ENCODE data around the gene RTRAF. TPM values are rescaled to one million over a fixed set of nuclear protein-coding genes. Genes with fewer than 3 reads are reported as not detected.

Gene RTRAF
- total RNA-seq, 3 donors from 2014 or later, result 252 to 270 (median 270) TPM

- Mint-ChIP-seq H3K9me3 (no peaks in the 10 kb centered on the region), H3K36me3 (ENCODE audit: insufficient read depth) (peaks cover 67% of the 10 kb centered on the region), H3K27me3 (ENCODE audit: low read depth) (no peaks in the 10 kb centered on the region)
Measured at GRCh38 chr14:52003324-52003723, 14.0 kb downstream of the RTRAF start.

GRCh38 chr14:52005625-52006024 is 16.3 kb downstream of the RTRAF start:
- ATAC-seq, result no peak
- Mint-ChIP-seq H3K4me3 (no peak overlapping the region), H3K36me3 (ENCODE audit: insufficient read depth) (peaks cover 66% of the 10 kb centered on the region), H3K4me1 (ENCODE audit: low read depth) (no peaks in the 10 kb centered on the region), H3K27me3 (ENCODE audit: low read depth) (no peaks in the 10 kb centered on the region), H3K9me3 (no peaks in the 10 kb centered on the region)
- DNase-seq, result no peak

More at GRCh38 chr14:52003324-52003723, 14.0 kb downstream of the RTRAF start:
- Mint-ChIP-seq H3K4me1 (ENCODE audit: low read depth) (no peaks in the 10 kb centered on the region), H3K4me3 (no peak overlapping the region)
- ATAC-seq (no peak), DNase-seq (no peak)

DNA sequence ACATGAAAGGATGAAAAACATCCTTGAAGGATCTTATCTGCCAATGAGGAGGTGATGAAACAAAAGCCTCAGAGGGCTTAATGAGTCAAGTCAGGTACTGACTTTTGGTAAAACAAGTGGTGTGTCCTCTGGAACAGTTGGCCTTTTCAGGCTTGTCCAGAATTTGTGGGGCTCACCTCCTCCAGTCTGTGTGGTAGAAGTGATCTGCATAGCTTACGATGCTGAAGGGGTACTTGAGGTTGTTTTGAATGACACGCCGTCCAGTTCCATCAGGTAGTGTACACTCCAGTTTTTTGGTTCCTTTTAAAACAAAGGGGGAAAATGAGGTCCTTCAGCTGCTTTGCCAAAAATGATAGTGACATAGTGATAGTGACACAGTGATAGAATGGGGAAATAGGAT is 17.0 kb downstream of the RTRAF start:
- H3K9me3 Mint-ChIP-seq, result no peaks in the 10 kb centered on the region
- H3K4me3 Mint-ChIP-seq, result no peak overlapping the region
- peaks cover 70% of the 10 kb centered on the region for H3K36me3 Mint-ChIP-seq (ENCODE audit: insufficient read depth)
- H3K4me1 Mint-ChIP-seq (ENCODE audit: low read depth), result no peaks in the 10 kb centered on the region
- H3K27me3 Mint-ChIP-seq (ENCODE audit: low read depth), result no peaks in the 10 kb centered on the region
- ATAC-seq (no peak), DNase-seq (no peak)

DNA sequence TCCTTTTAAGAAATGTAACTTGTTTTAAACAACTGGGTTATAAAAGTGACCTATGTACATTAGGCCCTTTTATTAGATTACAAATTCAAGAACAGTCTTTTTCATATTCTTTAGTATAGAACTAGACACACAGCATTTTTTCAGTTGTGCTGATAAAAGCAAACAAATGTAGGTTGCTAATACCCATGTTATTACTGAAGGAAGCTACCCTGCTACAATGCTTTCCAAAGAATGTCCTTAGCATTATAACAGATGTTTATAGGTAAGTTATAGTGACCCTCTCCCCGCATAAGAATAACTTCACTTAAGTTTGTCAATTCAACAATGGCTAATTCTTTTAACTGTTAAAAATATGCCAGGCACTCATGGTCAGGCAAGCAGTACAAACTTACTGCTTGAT is 17.9 kb downstream of the RTRAF start:
- Mint-ChIP-seq H3K36me3 (ENCODE audit: insufficient read depth) (peaks cover 66% of the 10 kb centered on the region), H3K4me1 (ENCODE audit: low read depth) (no peaks in the 10 kb centered on the region), H3K27me3 (ENCODE audit: low read depth) (no peaks in the 10 kb centered on the region), H3K9me3 (no peaks in the 10 kb centered on the region), H3K4me3 (no peak overlapping the region)
- no peak for DNase-seq
- no peak for ATAC-seq

GRCh38 chr14:52007637-52008036 is 18.3 kb downstream of the RTRAF start:
- no peaks in the 10 kb centered on the region for H3K9me3 Mint-ChIP-seq
- ATAC-seq (no peak), DNase-seq (no peak)
- H3K4me1 Mint-ChIP-seq (ENCODE audit: low read depth), result no peaks in the 10 kb centered on the region
- no peak overlapping the region for H3K4me3 Mint-ChIP-seq
- H3K27me3 Mint-ChIP-seq (ENCODE audit: low read depth), result no peaks in the 10 kb centered on the region
- H3K36me3 Mint-ChIP-seq (ENCODE audit: insufficient read depth), result peaks cover 61% of the 10 kb centered on the region

GRCh38 chr14:52008136-52008535 is 18.8 kb downstream of the RTRAF start:
- Mint-ChIP-seq H3K9me3 (no peaks in the 10 kb centered on the region), H3K4me3 (no peak overlapping the region), H3K27me3 (ENCODE audit: low read depth) (no peaks in the 10 kb centered on the region), H3K36me3 (ENCODE audit: insufficient read depth) (peaks cover 56% of the 10 kb centered on the region), H3K4me1 (ENCODE audit: low read depth) (no peaks in the 10 kb centered on the region)
- ATAC-seq (no peak), DNase-seq (no peak)

GRCh38 chr14:52010173-52010693 is 20.9 kb downstream of the RTRAF start:
- ATAC-seq, result no peak
- Mint-ChIP-seq H3K27me3 (ENCODE audit: low read depth) (no peaks in the 10 kb centered on the region), H3K36me3 (ENCODE audit: insufficient read depth) (peaks cover 44% of the 10 kb centered on the region), H3K4me1 (ENCODE audit: low read depth) (no peaks in the 10 kb centered on the region), H3K9me3 (no peaks in the 10 kb centered on the region), H3K4me3 (no peak overlapping the region)
- no peak for DNase-seq

- no peaks in the 10 kb centered on the region for H3K9me3 Mint-ChIP-seq
- H3K4me1 Mint-ChIP-seq (ENCODE audit: low read depth), result no peaks in the 10 kb centered on the region
- no peak for ATAC-seq
- peaks cover 32% of the 10 kb centered on the region for H3K36me3 Mint-ChIP-seq (ENCODE audit: insufficient read depth)
- H3K4me3 Mint-ChIP-seq, result no peak overlapping the region
- no peaks in the 10 kb centered on the region for H3K27me3 Mint-ChIP-seq (ENCODE audit: low read depth)
- DNase-seq, result no peak
Measured at GRCh38 chr14:52011523-52011922, 22.2 kb downstream of the RTRAF start.

GRCh38 chr14:52012635-52013034 is 23.3 kb downstream of the RTRAF start:
- Mint-ChIP-seq H3K27me3 (ENCODE audit: low read depth) (peaks cover 2% of the 10 kb centered on the region), H3K36me3 (ENCODE audit: insufficient read depth) (peaks cover 27% of the 10 kb centered on the region), H3K9me3 (no peaks in the 10 kb centered on the region), H3K4me1 (ENCODE audit: low read depth) (no peaks in the 10 kb centered on the region), H3K4me3 (no peak overlapping the region)
- no peak for DNase-seq
- no peak for ATAC-seq

DNA sequence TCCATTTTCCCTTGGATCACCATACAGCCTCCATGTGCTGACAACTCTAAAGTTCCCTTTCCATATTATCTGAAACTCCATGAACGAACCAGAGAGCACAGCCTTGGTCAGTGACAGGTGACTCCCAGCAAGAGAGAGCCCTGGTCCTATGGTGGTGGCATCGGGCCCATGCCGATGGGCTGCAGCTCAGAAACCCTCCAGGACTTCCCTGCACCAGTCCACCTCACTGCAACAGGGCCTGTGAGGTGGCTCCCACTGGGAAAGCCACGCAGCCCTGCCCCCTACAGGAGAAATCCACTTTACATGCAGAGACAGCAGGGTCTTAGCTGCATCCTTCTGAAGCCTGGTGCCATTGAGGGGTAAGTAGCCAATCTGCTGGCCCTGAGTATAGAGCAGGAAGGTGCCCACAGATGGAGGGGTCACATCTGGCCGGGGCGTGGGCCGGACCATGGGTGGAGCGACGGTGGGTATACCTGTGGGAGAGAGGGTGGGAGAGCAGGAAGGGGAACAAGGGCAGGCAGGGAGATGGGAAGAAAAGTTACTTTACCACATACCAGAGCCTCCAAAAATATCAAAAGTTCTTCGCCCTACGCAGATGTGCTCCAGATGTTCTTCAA is 24.7 kb downstream of the RTRAF start:
- ATAC-seq, result peak; percentile 33 to 46
- DNase-seq, result no peak
- Mint-ChIP-seq H3K36me3 (ENCODE audit: insufficient read depth) (peaks cover 15% of the 10 kb centered on the region), H3K27me3 (ENCODE audit: low read depth) (peaks cover 2% of the 10 kb centered on the region), H3K4me1 (ENCODE audit: low read depth) (no peaks in the 10 kb centered on the region), H3K9me3 (no peaks in the 10 kb centered on the region), H3K4me3 (no peak overlapping the region)

DNA sequence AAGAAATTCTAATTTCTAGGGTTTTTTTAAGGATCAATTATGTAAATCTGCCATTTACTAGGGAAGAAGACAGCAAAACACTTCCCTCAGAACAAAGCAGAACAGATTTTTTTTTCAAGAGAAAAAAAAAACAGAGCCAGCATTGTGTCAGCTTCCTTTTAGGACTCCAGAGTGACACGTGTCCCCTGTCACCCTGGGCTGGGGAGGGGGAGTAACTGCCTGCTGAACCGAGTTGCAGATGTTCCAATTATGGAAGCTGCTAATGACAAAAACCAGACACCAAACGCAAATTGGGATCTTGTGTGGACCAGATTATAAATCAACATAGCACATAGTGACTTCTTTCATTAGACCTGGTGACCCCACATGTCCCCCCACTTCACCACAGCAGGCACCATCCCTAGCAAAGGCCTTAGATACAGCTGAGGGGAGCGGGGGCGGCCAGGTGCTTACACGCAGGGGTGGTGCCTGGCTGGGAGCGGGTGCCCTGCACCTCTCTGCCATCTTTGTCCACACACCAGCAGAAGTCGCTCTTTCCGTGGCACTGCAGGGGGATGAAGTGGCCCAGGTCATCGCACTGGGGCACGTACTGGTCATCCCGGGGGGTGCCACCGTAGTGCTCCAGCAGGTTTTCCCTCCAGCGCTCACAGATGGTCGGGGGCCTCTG is 25.4 kb downstream of the RTRAF start:
- H3K4me3 Mint-ChIP-seq, result no peak overlapping the region
- no peak for DNase-seq
- H3K9me3 Mint-ChIP-seq, result no peaks in the 10 kb centered on the region
- no peak for ATAC-seq
- peaks cover 13% of the 10 kb centered on the region for H3K36me3 Mint-ChIP-seq (ENCODE audit: insufficient read depth)
- peaks cover 2% of the 10 kb centered on the region for H3K27me3 Mint-ChIP-seq (ENCODE audit: low read depth)
- H3K4me1 Mint-ChIP-seq (ENCODE audit: low read depth), result peaks cover 1% of the 10 kb centered on the region

- no peak overlapping the region for H3K4me3 Mint-ChIP-seq
- ATAC-seq (no peak), DNase-seq (no peak)
- H3K27me3 Mint-ChIP-seq (ENCODE audit: low read depth), result peaks cover 2% of the 10 kb centered on the region
- H3K9me3 Mint-ChIP-seq, result no peaks in the 10 kb centered on the region
- peaks cover 8% of the 10 kb centered on the region for H3K4me1 Mint-ChIP-seq (ENCODE audit: low read depth)
- peaks cover 12% of the 10 kb centered on the region for H3K36me3 Mint-ChIP-seq (ENCODE audit: insufficient read depth)
Measured at GRCh38 chr14:52015411-52016030, 26.2 kb downstream of the RTRAF start.

GRCh38 chr14:52018252-52018651 is 28.9 kb downstream of the RTRAF start:
- Mint-ChIP-seq H3K9me3 (no peaks in the 10 kb centered on the region), H3K4me3 (no peak overlapping the region), H3K36me3 (ENCODE audit: insufficient read depth) (no peaks in the 10 kb centered on the region), H3K27me3 (ENCODE audit: low read depth) (peaks cover 2% of the 10 kb centered on the region), H3K4me1 (ENCODE audit: low read depth) (peaks cover 26% of the 10 kb centered on the region)
- DNase-seq (no peak), ATAC-seq (no peak)

DNA sequence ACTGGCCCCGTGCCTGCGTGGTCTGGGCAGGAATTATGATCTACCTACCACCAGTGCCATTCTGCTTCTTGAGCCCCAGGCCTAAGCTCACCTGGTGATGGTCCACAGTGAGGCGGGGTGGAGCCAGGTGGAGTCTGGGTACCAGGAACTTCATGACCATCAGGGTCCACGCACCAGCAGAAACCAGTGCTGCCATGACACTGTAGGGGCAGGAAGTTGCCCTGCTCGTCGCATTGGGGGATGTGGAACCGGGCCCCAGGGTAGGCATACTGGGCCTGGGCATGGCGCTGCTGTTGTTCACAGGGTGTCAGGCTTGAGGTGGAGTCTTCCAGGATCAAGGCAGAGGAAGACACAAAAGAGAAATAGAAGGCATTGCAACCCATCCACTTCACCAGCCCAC is 29.6 kb downstream of the RTRAF start:
- no peaks in the 10 kb centered on the region for H3K9me3 Mint-ChIP-seq
- DNase-seq, result no peak
- no peak overlapping the region for H3K4me3 Mint-ChIP-seq
- H3K36me3 Mint-ChIP-seq (ENCODE audit: insufficient read depth), result no peaks in the 10 kb centered on the region
- H3K27me3 Mint-ChIP-seq (ENCODE audit: low read depth), result peaks cover 2% of the 10 kb centered on the region
- no peak for ATAC-seq
- H3K4me1 Mint-ChIP-seq (ENCODE audit: low read depth), result peaks cover 26% of the 10 kb centered on the region
